MM.1S (cell line): ENCODE data around the gene KSR2.

Source experiments
- DNase-seq: peaks from one replicate; pipeline ENCODE4 v3.0.0-alpha.2; 2015
- H2AFZ ChIP-seq: fragments of 300-600 bp; sonication (generic); 2 replicates; pipeline ENCODE4 v1.6.0; 2016; ENCODE audit warnings: antibody characterized with exemption, low read length
- H3F3A ChIP-seq: fragments of 300-600 bp; sonication (generic); 2 replicates; pipeline ENCODE4 v1.6.1; 2016; ENCODE audit warnings: mild to moderate bottlenecking, antibody characterized with exemption, low read length, moderate library complexity, mixed read lengths; ENCODE audit not compliant: insufficient read depth
- H3K27ac ChIP-seq: fragments of 300-600 bp; sonication (generic); 2 replicates; pipeline ENCODE4 v1.5.1; 2016; ENCODE audit warnings: mild to moderate bottlenecking, low read length
- H3K27me3 ChIP-seq: fragments of 300-600 bp; sonication (generic); replicated peaks from 2 replicates; pipeline ENCODE4 v1.6.0; 2016; ENCODE audit warnings: low read length; ENCODE audit not compliant: insufficient read depth
- H3K36me3 ChIP-seq: fragments of 300-600 bp; sonication (generic); replicated peaks from 2 replicates; pipeline ENCODE4 v1.6.1; 2016; ENCODE audit warnings: mild to moderate bottlenecking, low read length, mixed read lengths; ENCODE audit not compliant: insufficient read depth
- H3K4me1 ChIP-seq: fragments of 300-600 bp; sonication (generic); 2 replicates; pipeline ENCODE4 v1.6.1; 2016; ENCODE audit warnings: low read length, mixed read lengths
- H3K4me2 ChIP-seq: fragments of 300-600 bp; sonication (generic); 2 replicates; pipeline ENCODE4 v1.6.0; 2016; ENCODE audit warnings: low read depth, low read length
- H3K4me3 ChIP-seq: fragments of 300-600 bp; sonication (generic); 2 replicates; pipeline ENCODE4 v1.5.1; 2016; ENCODE audit warnings: low read length, mixed read lengths
- H3K79me2 ChIP-seq: fragments of 300-600 bp; sonication (generic); 2 replicates; pipeline ENCODE4 v1.6.1; 2016; ENCODE audit warnings: mixed run types, low read length, mixed read lengths
- H3K9ac ChIP-seq: fragments of 300-600 bp; sonication (generic); 2 replicates; pipeline ENCODE4 v1.6.1; 2016; ENCODE audit warnings: low read length, mixed read lengths
- H3K9me2 ChIP-seq: fragments of 300-600 bp; sonication (generic); replicated peaks from 2 replicates; pipeline ENCODE4 v1.6.1; 2016; ENCODE audit warnings: mild to moderate bottlenecking, low read length, mixed read lengths; ENCODE audit not compliant: insufficient read depth
- H3K9me3 ChIP-seq: fragments of 300-600 bp; sonication (generic); replicated peaks from 2 replicates; pipeline ENCODE4 v1.6.1; 2016; ENCODE audit warnings: mild to moderate bottlenecking, low read length, mixed read lengths; ENCODE audit not compliant: insufficient read depth
- H4K20me1 ChIP-seq: fragments of 300-600 bp; sonication (generic); 2 replicates; pipeline ENCODE4 v1.6.1; 2016; ENCODE audit warnings: mild to moderate bottlenecking, low read length, moderate library complexity, mixed read lengths; ENCODE audit not compliant: insufficient read depth
- EZH2 ChIP-seq: fragments of 300-600 bp; sonication (generic); optimal IDR thresholded peaks from 2 replicates; pipeline ENCODE3; 2017; ENCODE audit warnings: low read depth, mild to moderate bottlenecking, antibody characterized with exemption, low read length, mixed read lengths
- EZH2phosphoT487 ChIP-seq: fragments of 300-600 bp; sonication (generic); IDR thresholded peaks from 2 replicates; pipeline ENCODE4 v1.6.1; 2018; ENCODE audit warnings: antibody characterized with exemption, low read length
- TF ChIP-seq, protein P1 (sequence below): fragments of 300-600 bp; sonication (generic); IDR thresholded peaks from 2 replicates; pipeline ENCODE4 v1.5.1; 2016; ENCODE audit warnings: antibody characterized with exemption, low read length, mixed read lengths

Gene KSR2

DNA sequence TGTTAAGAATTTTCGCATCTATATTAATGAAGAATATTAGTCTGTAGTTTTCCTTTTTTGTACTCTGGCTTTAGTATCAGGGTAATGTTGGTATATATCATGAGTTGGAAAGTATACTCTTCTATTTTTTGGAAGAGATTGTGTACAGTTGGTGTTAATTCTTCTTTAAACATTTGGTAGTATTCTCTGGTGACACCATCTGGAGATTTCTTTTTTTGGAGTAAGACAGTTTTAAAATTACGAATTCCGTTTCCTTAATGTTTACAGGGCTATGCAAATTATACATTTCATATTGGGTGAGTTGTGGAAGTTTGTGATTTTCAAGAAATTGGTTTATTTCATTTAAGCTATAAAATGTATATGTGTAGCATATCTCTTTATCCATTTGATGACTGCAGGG is 423.6 kb downstream of the KSR2 start:
- Histone ChIP-seq H3K9me3 (no peaks in the 10 kb centered on the region), H4K20me1 (no peaks in the 10 kb centered on the region), H3K4me3 (no peak overlapping the region), H3F3A (no peaks in the 10 kb centered on the region), H2AFZ (no peak overlapping the region), H3K4me2 (no peak overlapping the region), H3K27me3 (no peaks in the 10 kb centered on the region), H3K79me2 (no peaks in the 10 kb centered on the region), H3K9ac (no peak overlapping the region), H3K36me3 (no peaks in the 10 kb centered on the region), H3K27ac (no peak overlapping the region), H3K9me2 (no peaks in the 10 kb centered on the region), H3K4me1 (no peaks in the 10 kb centered on the region)
- no peak for TF ChIP-seq EZH2phosphoT487
- no peak for DNase-seq

DNA sequence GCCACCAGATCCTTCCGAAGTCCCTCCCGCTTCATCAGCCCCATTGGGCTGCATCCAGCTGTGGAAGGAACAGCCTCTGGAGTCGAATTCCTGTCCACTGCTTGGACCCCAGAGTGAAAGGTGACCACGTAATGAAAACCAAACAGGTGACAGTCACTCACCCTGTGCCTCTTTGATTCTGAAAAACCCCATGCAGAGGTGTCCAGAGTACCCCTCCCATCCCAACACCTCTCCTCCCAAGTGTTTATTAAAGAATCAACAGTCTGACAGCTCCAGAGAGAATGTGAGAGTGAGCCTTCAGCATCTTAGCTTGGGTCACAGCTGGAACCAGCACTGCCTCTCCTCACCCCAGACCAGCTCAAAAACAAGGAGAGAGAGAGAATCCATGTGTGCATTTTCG is 428.8 kb downstream of the KSR2 start:
- Histone ChIP-seq H3F3A (no peaks in the 10 kb centered on the region), H3K9ac (no peak overlapping the region), H3K4me1 (no peaks in the 10 kb centered on the region), H3K27ac (no peak overlapping the region), H3K4me2 (no peak overlapping the region), H4K20me1 (no peaks in the 10 kb centered on the region), H3K36me3 (no peaks in the 10 kb centered on the region), H3K79me2 (no peaks in the 10 kb centered on the region), H3K27me3 (no peaks in the 10 kb centered on the region), H3K9me3 (no peaks in the 10 kb centered on the region), H3K4me3 (no peak overlapping the region), H3K9me2 (no peaks in the 10 kb centered on the region), H2AFZ (no peak overlapping the region)
- no peak for DNase-seq
- TF ChIP-seq EZH2phosphoT487 = no peak
- TF ChIP-seq EZH2 = no peak
- TF ChIP-seq, protein P1, sequence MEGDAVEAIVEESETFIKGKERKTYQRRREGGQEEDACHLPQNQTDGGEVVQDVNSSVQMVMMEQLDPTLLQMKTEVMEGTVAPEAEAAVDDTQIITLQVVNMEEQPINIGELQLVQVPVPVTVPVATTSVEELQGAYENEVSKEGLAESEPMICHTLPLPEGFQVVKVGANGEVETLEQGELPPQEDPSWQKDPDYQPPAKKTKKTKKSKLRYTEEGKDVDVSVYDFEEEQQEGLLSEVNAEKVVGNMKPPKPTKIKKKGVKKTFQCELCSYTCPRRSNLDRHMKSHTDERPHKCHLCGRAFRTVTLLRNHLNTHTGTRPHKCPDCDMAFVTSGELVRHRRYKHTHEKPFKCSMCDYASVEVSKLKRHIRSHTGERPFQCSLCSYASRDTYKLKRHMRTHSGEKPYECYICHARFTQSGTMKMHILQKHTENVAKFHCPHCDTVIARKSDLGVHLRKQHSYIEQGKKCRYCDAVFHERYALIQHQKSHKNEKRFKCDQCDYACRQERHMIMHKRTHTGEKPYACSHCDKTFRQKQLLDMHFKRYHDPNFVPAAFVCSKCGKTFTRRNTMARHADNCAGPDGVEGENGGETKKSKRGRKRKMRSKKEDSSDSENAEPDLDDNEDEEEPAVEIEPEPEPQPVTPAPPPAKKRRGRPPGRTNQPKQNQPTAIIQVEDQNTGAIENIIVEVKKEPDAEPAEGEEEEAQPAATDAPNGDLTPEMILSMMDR = no peak

GRCh38 chr12:117538926-117539325 is 429.9 kb downstream of the KSR2 start:
- Histone ChIP-seq H3K79me2 (no peaks in the 10 kb centered on the region), H3K9me3 (no peaks in the 10 kb centered on the region), H4K20me1 (no peaks in the 10 kb centered on the region), H3K27me3 (no peaks in the 10 kb centered on the region), H3K4me1 (no peaks in the 10 kb centered on the region), H3K4me3 (no peak overlapping the region), H3K9me2 (no peaks in the 10 kb centered on the region), H3F3A (no peaks in the 10 kb centered on the region), H3K9ac (no peak overlapping the region), H3K4me2 (no peak overlapping the region), H3K27ac (no peak overlapping the region), H2AFZ (no peak overlapping the region), H3K36me3 (no peaks in the 10 kb centered on the region)
- no peak for TF ChIP-seq EZH2phosphoT487
- TF ChIP-seq, protein P1 = no peak
- no peak for TF ChIP-seq EZH2
- DNase-seq = no peak

- H3F3A ChIP-seq = no peaks in the 10 kb centered on the region
- H4K20me1 ChIP-seq = no peaks in the 10 kb centered on the region
- H3K9me2 ChIP-seq = no peaks in the 10 kb centered on the region
- H3K79me2 ChIP-seq = no peaks in the 10 kb centered on the region
- DNase-seq = no peak
- H2AFZ ChIP-seq = no peak overlapping the region
- no peaks in the 10 kb centered on the region for H3K36me3 ChIP-seq
- H3K4me1 ChIP-seq = no peaks in the 10 kb centered on the region
- TF ChIP-seq, protein P1 = no peak
- no peak for TF ChIP-seq EZH2
- no peak for TF ChIP-seq EZH2phosphoT487
- H3K27me3 ChIP-seq = no peaks in the 10 kb centered on the region
- H3K27ac ChIP-seq = no peak overlapping the region
- H3K9ac ChIP-seq = no peak overlapping the region
- no peaks in the 10 kb centered on the region for H3K9me3 ChIP-seq
- H3K4me3 ChIP-seq = no peak overlapping the region
- no peak overlapping the region for H3K4me2 ChIP-seq
Observed at GRCh38 chr12:117538032-117538690, 430.6 kb downstream of the KSR2 start.
